Neural progenitor cell (in vitro differentiated cells): Measurements from ENCODE around the gene TMPRSS13.

ENCODE experiments used
- EZH2 ChIP-seq: fragments of 200-600 bp; sonication (generic); IDR thresholded peaks from 2 replicates; pipeline ENCODE4 v1.6.1; 2017; ENCODE audit warnings: antibody characterized with exemption, mild to moderate bottlenecking, moderate library complexity
- EZH2phosphoT487 ChIP-seq: fragments of 200-600 bp; sonication (generic); IDR thresholded peaks from 2 replicates; pipeline ENCODE4 v1.6.1; 2017; ENCODE audit warnings: antibody characterized with exemption
- TF ChIP-seq, protein P1 (sequence below): fragments of 200-600 bp; sonication (generic); IDR thresholded peaks from 2 replicates; pipeline ENCODE4 v1.5.1; 2017; ENCODE audit warnings: antibody characterized with exemption, mild to moderate bottlenecking

GRCh38 chr11:117873828-117874125 lies 55.4 kb downstream of the TMPRSS13 start:
- TF ChIP-seq, protein P1, sequence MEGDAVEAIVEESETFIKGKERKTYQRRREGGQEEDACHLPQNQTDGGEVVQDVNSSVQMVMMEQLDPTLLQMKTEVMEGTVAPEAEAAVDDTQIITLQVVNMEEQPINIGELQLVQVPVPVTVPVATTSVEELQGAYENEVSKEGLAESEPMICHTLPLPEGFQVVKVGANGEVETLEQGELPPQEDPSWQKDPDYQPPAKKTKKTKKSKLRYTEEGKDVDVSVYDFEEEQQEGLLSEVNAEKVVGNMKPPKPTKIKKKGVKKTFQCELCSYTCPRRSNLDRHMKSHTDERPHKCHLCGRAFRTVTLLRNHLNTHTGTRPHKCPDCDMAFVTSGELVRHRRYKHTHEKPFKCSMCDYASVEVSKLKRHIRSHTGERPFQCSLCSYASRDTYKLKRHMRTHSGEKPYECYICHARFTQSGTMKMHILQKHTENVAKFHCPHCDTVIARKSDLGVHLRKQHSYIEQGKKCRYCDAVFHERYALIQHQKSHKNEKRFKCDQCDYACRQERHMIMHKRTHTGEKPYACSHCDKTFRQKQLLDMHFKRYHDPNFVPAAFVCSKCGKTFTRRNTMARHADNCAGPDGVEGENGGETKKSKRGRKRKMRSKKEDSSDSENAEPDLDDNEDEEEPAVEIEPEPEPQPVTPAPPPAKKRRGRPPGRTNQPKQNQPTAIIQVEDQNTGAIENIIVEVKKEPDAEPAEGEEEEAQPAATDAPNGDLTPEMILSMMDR, result no peak
- TF ChIP-seq EZH2phosphoT487 (no peak), EZH2 (no peak)
